Activated CD8-positive, alpha-beta T cell treated with anti-CD3 and anti-CD28 coated beads for 36 hours (primary cell): ENCODE data around the gene GNB5. TPM values are rescaled to one million over a fixed set of nuclear protein-coding genes. Genes with fewer than 3 reads are reported as not detected.
"Not testable (repeated sequence)": the region's sequence is repeated elsewhere in the genome, so short reads cannot be mapped to it uniquely, and the experiment has no call there.

ENCODE experiments used
- ATAC-seq: fragments of 200-7000 bp; cut with Tn5 transposase; one replicate; pipeline ENCODE4 v1.10.0; 2021; ENCODE audit warnings: mild to moderate bottlenecking, moderate library complexity
- CTCF ChIA-PET: fragments of 350-600 bp; sonication (Branson Sonifier 250); formaldehyde crosslinking; loops from one replicate; lab custom pipeline; 2021; ENCODE audit warnings: antibody characterized with exemption; lab: Charles Lee
- POLR2A ChIA-PET: fragments of 350-600 bp; sonication (Branson Sonifier 250); formaldehyde crosslinking; loops from one replicate; lab custom pipeline; 2021; ENCODE audit warnings: antibody characterized with exemption; lab: Charles Lee
- DNase-seq: peaks from one replicate; pipeline ENCODE4 v3.0.0-alpha.2; 2020
- H3K27ac Mint-ChIP-seq: one replicate; pipeline ENCODE4 v1.8.0; 2021; ENCODE audit warnings: mild to moderate bottlenecking, mixed read lengths
- H3K27me3 Mint-ChIP-seq: one replicate; pipeline ENCODE4 v1.8.0; 2021; ENCODE audit warnings: mixed read lengths
- H3K36me3 Mint-ChIP-seq: one replicate; pipeline ENCODE4 v1.8.0; 2021; ENCODE audit warnings: low read depth, mixed read lengths
- H3K4me1 Mint-ChIP-seq: one replicate; pipeline ENCODE4 v1.8.0; 2021; ENCODE audit warnings: low read depth, mixed read lengths
- H3K4me3 Mint-ChIP-seq: one replicate; pipeline ENCODE4 v1.8.0; 2021; ENCODE audit warnings: mild to moderate bottlenecking, moderate library complexity, mixed read lengths
- H3K9me3 Mint-ChIP-seq: one replicate; pipeline ENCODE4 v1.8.0; 2021; ENCODE audit warnings: mixed read lengths
- intact Hi-C: fragments of 100-400 bp; cut with micrococcal nuclease; formaldehyde crosslinking; loops from one replicate; pipeline ENCODE4 v1.10.0; 2022
- total RNA-seq, 2 experiments: library from RNA; stranded (reverse); gene quantifications; one replicate each; pipeline ENCODE4 v1.2.3, GENCODE V29; 2021
- TF ChIP-seq, protein P1 (sequence below): fragments of 200-600 bp; IDR thresholded peaks from one replicate; pipeline ENCODE4 v1.8.0; 2022; ENCODE audit warnings: antibody characterized with exemption, mild to moderate bottlenecking

GNB5 gene
- total RNA-seq, 2 experiments from 2014 or later, result 16.8 to 17.5 TPM

GRCh38 chr15:52097180-52097579 is 94.0 kb downstream of the GNB5 start:
- Mint-ChIP-seq H3K4me1 (no peaks in the 10 kb centered on the region), H3K9me3 (no peaks in the 10 kb centered on the region), H3K4me3 (no peak overlapping the region), H3K27ac (no peak overlapping the region), H3K27me3 (no peaks in the 10 kb centered on the region), H3K36me3 (no peaks in the 10 kb centered on the region)
- TF ChIP-seq, protein P1, sequence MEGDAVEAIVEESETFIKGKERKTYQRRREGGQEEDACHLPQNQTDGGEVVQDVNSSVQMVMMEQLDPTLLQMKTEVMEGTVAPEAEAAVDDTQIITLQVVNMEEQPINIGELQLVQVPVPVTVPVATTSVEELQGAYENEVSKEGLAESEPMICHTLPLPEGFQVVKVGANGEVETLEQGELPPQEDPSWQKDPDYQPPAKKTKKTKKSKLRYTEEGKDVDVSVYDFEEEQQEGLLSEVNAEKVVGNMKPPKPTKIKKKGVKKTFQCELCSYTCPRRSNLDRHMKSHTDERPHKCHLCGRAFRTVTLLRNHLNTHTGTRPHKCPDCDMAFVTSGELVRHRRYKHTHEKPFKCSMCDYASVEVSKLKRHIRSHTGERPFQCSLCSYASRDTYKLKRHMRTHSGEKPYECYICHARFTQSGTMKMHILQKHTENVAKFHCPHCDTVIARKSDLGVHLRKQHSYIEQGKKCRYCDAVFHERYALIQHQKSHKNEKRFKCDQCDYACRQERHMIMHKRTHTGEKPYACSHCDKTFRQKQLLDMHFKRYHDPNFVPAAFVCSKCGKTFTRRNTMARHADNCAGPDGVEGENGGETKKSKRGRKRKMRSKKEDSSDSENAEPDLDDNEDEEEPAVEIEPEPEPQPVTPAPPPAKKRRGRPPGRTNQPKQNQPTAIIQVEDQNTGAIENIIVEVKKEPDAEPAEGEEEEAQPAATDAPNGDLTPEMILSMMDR, result no peak
- intact Hi-C loops, result no loop called here
- POLR2A ChIA-PET, result interaction anchor here (0.5 kb wide), 1 partner anchor 1018 kb away, joined by 3 read pairs; no protein-coding TSS in a partner anchor
- DNase-seq (no peak), ATAC-seq (no peak)
- CTCF ChIA-PET, result interaction anchor here (0.7 to 1.7 kb wide), 3 partner anchors 12 to 19 kb away, joined by 3 to 6 read pairs (median 5); no protein-coding TSS in a partner anchor

- ATAC-seq, DNase-seq, H3K27me3 Mint-ChIP-seq, H3K27ac Mint-ChIP-seq, intact Hi-C loops, H3K9me3 Mint-ChIP-seq, H3K36me3 Mint-ChIP-seq, H3K4me1 Mint-ChIP-seq, H3K4me3 Mint-ChIP-seq, POLR2A ChIA-PET: not testable (repeated sequence)
- CTCF ChIA-PET, result interaction anchor here (1.4 kb wide), 1 partner anchor 13 kb away, joined by 5 read pairs; no protein-coding TSS in a partner anchor
Observed at GRCh38 chr15:52096536-52096935, 94.7 kb downstream of the GNB5 start.

DNA sequence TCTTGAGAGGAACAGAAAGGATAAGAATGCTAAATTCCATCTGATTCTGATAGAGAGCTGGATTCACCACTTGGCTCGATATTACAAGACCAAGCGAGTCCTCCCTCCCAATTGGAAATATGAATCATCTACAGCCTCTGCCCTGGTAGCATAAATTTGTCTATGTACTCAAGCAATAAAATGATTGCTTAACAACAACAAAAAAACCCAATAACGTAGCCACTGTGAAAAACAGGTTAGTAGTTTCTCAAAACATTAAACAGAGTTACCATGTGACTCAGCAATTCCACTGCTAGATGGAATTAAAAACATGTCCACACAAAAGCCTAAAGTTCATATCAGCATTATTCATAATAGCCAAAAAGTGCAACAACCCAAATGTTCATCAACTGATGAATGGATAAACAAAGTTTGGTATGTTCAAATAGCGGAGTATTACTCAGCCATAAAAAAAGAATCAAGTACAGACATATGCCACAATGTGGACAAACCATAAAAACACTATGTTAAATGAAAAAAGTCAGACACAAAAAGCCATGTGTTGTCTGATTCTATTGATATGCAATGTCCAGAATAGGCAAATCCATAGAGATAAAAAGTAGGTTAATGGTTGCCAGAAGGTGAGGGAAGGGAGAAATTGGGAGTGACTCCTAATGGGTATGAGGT is 95.5 kb downstream of the GNB5 start:
- Mint-ChIP-seq H3K27ac (no peak overlapping the region), H3K4me3 (no peak overlapping the region), H3K27me3 (no peaks in the 10 kb centered on the region), H3K36me3 (no peaks in the 10 kb centered on the region), H3K9me3 (no peaks in the 10 kb centered on the region), H3K4me1 (no peaks in the 10 kb centered on the region)
- TF ChIP-seq, protein P1, result no peak
- ATAC-seq, result no peak
- CTCF ChIA-PET, result no interaction called here
- POLR2A ChIA-PET, result no interaction called here
- DNase-seq, result no peak
- intact Hi-C loops, result no loop called here

GRCh38 chr15:52094811-52095584 is 96.2 kb downstream of the GNB5 start:
- no peaks in the 10 kb centered on the region for H3K4me1 Mint-ChIP-seq
- H3K36me3 Mint-ChIP-seq, result peaks cover 2% of the 10 kb centered on the region
- peaks cover 4% of the 10 kb centered on the region for H3K9me3 Mint-ChIP-seq
- H3K27me3 Mint-ChIP-seq, result peaks cover 2% of the 10 kb centered on the region
- CTCF ChIA-PET, result no interaction called here
- H3K4me3 Mint-ChIP-seq, result no peak overlapping the region
- DNase-seq, result no peak
- intact Hi-C loops, result no loop called here
- ATAC-seq, result no peak
- POLR2A ChIA-PET, result no interaction called here
- TF ChIP-seq, protein P1, result no peak
- H3K27ac Mint-ChIP-seq, result no peak overlapping the region

DNA sequence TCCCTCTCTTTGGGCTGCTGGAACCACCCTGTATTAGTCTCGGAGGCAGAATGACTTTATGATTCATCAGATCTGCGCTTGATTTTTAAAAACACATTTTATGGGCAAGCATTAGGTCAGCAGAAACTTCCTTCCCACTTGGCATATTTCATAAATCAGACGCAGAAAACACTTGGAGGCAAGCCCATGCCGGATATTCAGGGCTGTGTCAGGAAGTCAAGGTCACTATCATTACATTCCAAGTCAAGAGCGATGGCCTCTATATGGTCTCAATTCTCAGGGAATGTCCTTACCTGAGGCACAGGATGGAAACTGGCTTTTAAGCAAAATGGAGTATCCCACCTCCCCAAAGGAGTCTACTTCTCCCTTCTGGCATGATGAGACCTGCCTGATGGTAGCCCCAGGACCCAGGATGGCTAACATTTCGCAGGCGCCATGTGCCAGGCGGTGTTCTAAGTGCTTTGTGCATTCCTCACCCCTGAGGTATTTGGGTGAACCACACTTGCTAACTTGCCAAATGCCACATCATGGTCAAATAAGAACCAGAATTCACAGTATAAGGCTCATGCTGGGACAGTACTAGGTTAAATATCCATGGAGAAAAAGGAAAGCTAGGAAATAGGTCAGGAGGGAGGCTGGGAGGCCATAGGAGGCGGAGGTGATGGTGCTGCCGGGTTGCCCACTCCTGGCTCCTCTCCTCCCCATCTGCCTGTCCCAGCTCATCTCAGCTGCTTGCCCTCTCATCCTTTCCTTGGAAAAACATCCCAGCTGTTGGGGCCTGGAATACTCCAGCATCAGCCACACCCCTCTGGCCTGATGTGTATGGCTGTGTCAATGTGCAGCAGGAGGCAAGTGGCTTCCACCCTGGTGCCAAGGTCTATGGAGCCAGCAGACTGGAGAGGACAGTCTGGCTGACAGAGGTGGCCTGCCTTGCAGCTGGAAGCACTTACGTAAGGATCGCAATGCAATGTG is 97.4 kb downstream of the GNB5 start:
- no peak for DNase-seq
- intact Hi-C loops, result no loop called here
- no peak for ATAC-seq
- H3K4me3 Mint-ChIP-seq, result no peak overlapping the region
- ChIA-PET POLR2A (no interaction called here), CTCF (no interaction called here)
- peaks cover 8% of the 10 kb centered on the region for H3K9me3 Mint-ChIP-seq
- TF ChIP-seq, protein P1, result no peak
- no peak overlapping the region for H3K27ac Mint-ChIP-seq
- no peaks in the 10 kb centered on the region for H3K4me1 Mint-ChIP-seq
- peaks cover 4% of the 10 kb centered on the region for H3K27me3 Mint-ChIP-seq
- H3K36me3 Mint-ChIP-seq, result peaks cover 4% of the 10 kb centered on the region
